ENCODE measurements around the gene YDJC. TPM values are rescaled to one million over a fixed set of nuclear protein-coding genes. Genes with fewer than 3 reads are reported as not detected.

Gene YDJC
- total RNA-seq, 1 experiment from 2014 or later = 79.4 TPM

DNA sequence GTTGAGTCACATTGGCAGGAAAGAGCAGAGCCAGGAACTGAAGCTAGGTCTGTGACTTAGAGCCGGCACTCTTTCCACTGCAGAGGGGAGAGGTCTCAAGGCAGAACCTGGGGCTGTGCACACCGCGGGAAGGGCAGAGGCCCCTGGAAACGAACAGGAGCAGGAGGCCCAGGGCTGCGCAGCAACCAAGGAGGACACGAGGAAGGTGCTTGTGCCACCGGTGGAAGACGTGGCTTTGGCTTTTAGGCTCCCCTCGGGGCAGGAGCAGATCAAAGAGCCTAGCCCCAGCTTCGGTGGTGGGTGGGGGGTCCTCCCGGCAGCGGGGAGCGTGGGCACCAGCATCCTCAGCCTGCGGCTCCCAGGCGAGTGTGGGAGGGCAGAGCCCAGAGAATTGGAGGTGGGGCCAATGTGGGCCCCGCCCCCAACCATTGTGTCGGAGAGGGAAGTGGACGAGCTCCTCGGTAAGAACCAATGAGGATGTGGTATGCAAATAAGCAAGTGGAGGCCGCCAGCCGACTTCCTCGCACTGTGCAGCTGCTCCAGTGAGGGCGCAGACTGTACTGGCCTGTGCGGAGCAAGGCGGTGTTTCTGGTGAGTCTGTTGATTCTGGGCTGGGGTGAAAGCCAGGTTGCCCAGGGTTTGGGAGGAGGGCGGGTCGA lies 2.5 kb upstream of the YDJC start, which contains the start of gene CCDC116:
TSS of gene CCDC116 (plus strand) at position 524 of the 659 bp plus-strand sequence. CDS start 422 bp downstream, outside the sequence.
- Histone ChIP-seq H2AFZ (ENCODE audit: low read length) (no peak within 1 kb of the TSS), H3K27ac (ENCODE audit: low read length) (no peak within 1 kb of the TSS), H3K79me2 (ENCODE audit: low read length) (peaks cover 24% of the 10 kb centered on the region), H3K9me2 (replicated peaks; ENCODE audit: low read length) (no peaks in the 10 kb centered on the region), H3K4me3 (ENCODE audit: low read length) (no peak within 1 kb of the TSS), H3K27me3 (ENCODE audit: low read length) (no peaks in the 10 kb centered on the region), H4K20me1 (ENCODE audit: low read length) (no peaks in the 10 kb centered on the region), H3F3A (ENCODE audit: low read length, unreplicated experiment) (no peaks in the 10 kb centered on the region), H3K9me3 (ENCODE audit: low read length) (no peaks in the 10 kb centered on the region), H3K4me2 (ENCODE audit: low read length) (no peak within 1 kb of the TSS), H3K4me1 (ENCODE audit: insufficient read depth, low read length) (peaks cover 10% of the 10 kb centered on the region), H3K9ac (ENCODE audit: low read length) (no peak within 1 kb of the TSS), H3K36me3 (ENCODE audit: low read depth, low read length) (peaks cover under 1% of the 10 kb centered on the region; the same call in 1 of the 2 replicates)
- BruUV-seq (replicated peaks) = no TSS peak
- CTCF ChIA-PET = no interaction called here
- POLR2A ChIA-PET (ENCODE audit: unreplicated experiment) = no interaction called here
- TF ChIP-seq EZH2 (IDR thresholded peaks at IDR 0.05; ENCODE audit: low read length, unreplicated experiment) = no peak
- TF ChIP-seq, protein P1, sequence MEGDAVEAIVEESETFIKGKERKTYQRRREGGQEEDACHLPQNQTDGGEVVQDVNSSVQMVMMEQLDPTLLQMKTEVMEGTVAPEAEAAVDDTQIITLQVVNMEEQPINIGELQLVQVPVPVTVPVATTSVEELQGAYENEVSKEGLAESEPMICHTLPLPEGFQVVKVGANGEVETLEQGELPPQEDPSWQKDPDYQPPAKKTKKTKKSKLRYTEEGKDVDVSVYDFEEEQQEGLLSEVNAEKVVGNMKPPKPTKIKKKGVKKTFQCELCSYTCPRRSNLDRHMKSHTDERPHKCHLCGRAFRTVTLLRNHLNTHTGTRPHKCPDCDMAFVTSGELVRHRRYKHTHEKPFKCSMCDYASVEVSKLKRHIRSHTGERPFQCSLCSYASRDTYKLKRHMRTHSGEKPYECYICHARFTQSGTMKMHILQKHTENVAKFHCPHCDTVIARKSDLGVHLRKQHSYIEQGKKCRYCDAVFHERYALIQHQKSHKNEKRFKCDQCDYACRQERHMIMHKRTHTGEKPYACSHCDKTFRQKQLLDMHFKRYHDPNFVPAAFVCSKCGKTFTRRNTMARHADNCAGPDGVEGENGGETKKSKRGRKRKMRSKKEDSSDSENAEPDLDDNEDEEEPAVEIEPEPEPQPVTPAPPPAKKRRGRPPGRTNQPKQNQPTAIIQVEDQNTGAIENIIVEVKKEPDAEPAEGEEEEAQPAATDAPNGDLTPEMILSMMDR (conservative IDR thresholded peaks at IDR 0.05; ENCODE audit: low read depth, low read length) = no peak
- no peak for TF ChIP-seq EZH2phosphoT487 (IDR thresholded peaks at IDR 0.05; ENCODE audit: borderline replicate concordance, low read length)
- no peak for DNase-seq
- no peak for ATAC-seq
- intact Hi-C loops (cut with micrococcal nuclease) = no loop called here

DNA sequence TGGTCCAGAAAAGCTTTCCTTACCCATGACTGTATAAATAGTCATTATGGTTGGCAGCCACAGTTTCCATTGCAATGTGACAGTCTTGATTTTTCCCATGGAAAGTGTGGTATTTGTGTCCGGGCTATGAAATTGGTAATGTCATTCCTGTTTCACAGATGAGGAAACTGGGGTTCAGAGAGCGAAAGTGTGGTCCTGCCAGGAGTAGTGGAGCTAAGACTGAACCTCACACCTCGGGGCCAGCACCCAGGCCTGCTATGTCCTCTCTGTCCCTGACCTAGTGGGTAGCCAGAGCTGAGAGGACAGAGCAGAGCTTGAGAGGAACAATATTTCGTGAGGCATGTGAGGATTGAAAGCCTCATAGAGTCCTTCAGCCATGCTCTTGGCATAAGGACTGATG lies 1.2 kb upstream of the YDJC start:
- H3K4me3 ChIP-seq (ENCODE audit: low read length) = no peak overlapping the region
- H3K9me3 ChIP-seq (ENCODE audit: low read length) = no peaks in the 10 kb centered on the region
- H3K36me3 ChIP-seq (ENCODE audit: low read depth, low read length) = peaks cover 3% of the 10 kb centered on the region; the same call in 1 of the 2 replicates
- H3K4me2 ChIP-seq (ENCODE audit: low read length) = no peak overlapping the region
- CTCF ChIA-PET = no interaction called here
- H2AFZ ChIP-seq (ENCODE audit: low read length) = no peak overlapping the region
- no TSS peak for BruUV-seq (replicated peaks)
- no peak overlapping the region for H3K27ac ChIP-seq (ENCODE audit: low read length)
- H3K9me2 ChIP-seq (replicated peaks; ENCODE audit: low read length) = no peaks in the 10 kb centered on the region
- TF ChIP-seq, protein P1 (conservative IDR thresholded peaks at IDR 0.05; ENCODE audit: low read depth, low read length) = no peak
- TF ChIP-seq EZH2phosphoT487 (IDR thresholded peaks at IDR 0.05; ENCODE audit: borderline replicate concordance, low read length) = no peak
- no peak for TF ChIP-seq EZH2 (IDR thresholded peaks at IDR 0.05; ENCODE audit: low read length, unreplicated experiment)
- intact Hi-C loops (cut with micrococcal nuclease) = no loop called here
- ATAC-seq (no peak), DNase-seq (no peak)
- no peaks in the 10 kb centered on the region for H3K27me3 ChIP-seq (ENCODE audit: low read length)
- POLR2A ChIA-PET (ENCODE audit: unreplicated experiment) = no interaction called here
- peaks cover 10% of the 10 kb centered on the region for H3K4me1 ChIP-seq (ENCODE audit: insufficient read depth, low read length)
- no peaks in the 10 kb centered on the region for H3F3A ChIP-seq (ENCODE audit: low read length, unreplicated experiment)
- H4K20me1 ChIP-seq (ENCODE audit: low read length) = no peaks in the 10 kb centered on the region
- no peak overlapping the region for H3K9ac ChIP-seq (ENCODE audit: low read length)
- H3K79me2 ChIP-seq (ENCODE audit: low read length) = peaks cover 38% of the 10 kb centered on the region
